RPMI8226 (cell line): ENCODE data around the gene ANKS6.

Experiments used
- DNase-seq: peaks from one replicate; pipeline ENCODE4 v3.0.0-alpha.2; 2015

The ANKS6 gene

GRCh38 chr9:98811051-98811650, 14.8 kb upstream of the ANKS6 start:
- DNase-seq: no peak

- DNase-seq: no peak
These were observed 13.9 kb upstream of the ANKS6 start for GRCh38 chr9:98810102-98810842.

GRCh38 chr9:98809311-98810101, 13.2 kb upstream of the ANKS6 start:
- DNase-seq: no peak

GRCh38 chr9:98808875-98809274, 12.5 kb upstream of the ANKS6 start:
- DNase-seq: no peak

GRCh38 chr9:98808411-98808815, 12.1 kb upstream of the ANKS6 start:
- DNase-seq: peak; percentile 22

GRCh38 chr9:98807814-98808195, 11.4 kb upstream of the ANKS6 start:
- peak; percentile 9 for DNase-seq

- DNase-seq: peak; percentile 21
These were observed 10.9 kb upstream of the ANKS6 start, which contains the start of gene GALNT12 for GRCh38 chr9:98807070-98807813. Gene GALNT12, plus strand, starts transcription at chr9:98807670. Its CDS starts 29 bp downstream, at chr9:98807699.

GRCh38 chr9:98806394-98807035, 10.2 kb upstream of the ANKS6 start:
- DNase-seq: no peak

GRCh38 chr9:98805506-98806272, 9.3 kb upstream of the ANKS6 start:
- DNase-seq: no peak

- no peak for DNase-seq
These were observed 7.7 kb upstream of the ANKS6 start for GRCh38 chr9:98804083-98804482.

GRCh38 chr9:98801969-98802371, 5.6 kb upstream of the ANKS6 start:
- DNase-seq: no peak

GRCh38 chr9:98801561-98801960, 5.2 kb upstream of the ANKS6 start:
- no peak for DNase-seq

GRCh38 chr9:98798254-98798653, 1.9 kb upstream of the ANKS6 start:
- DNase-seq: no peak

GRCh38 chr9:98797491-98797890, 1.1 kb upstream of the ANKS6 start:
- no peak for DNase-seq

- peak; percentile 31 for DNase-seq
These were observed 388 bp downstream of the ANKS6 start for GRCh38 chr9:98795970-98796363.

- DNase-seq: no peak
These were observed 930 bp downstream of the ANKS6 start for GRCh38 chr9:98795295-98795955.

GRCh38 chr9:98794802-98795201, 1.6 kb downstream of the ANKS6 start:
- DNase-seq: no peak

- no peak for DNase-seq
These were observed 3.3 kb downstream of the ANKS6 start for GRCh38 chr9:98793031-98793430.

GRCh38 chr9:98791608-98792490, 4.5 kb downstream of the ANKS6 start:
- no peak for DNase-seq
